K562 (cell line): ENCODE results near the gene UBXN2A. TPM values are rescaled to one million over a fixed set of nuclear protein-coding genes. Genes with fewer than 3 reads are reported as not detected.
A peak's percentile ranks its signal among the peaks of the same experiment; 100 is the strongest.

Source experiments
- DACH1 ChIP-seq: fragments of 450-650 bp; IDR thresholded peaks from 2 replicates; pipeline ENCODE4 v1.6.1; 2018; ENCODE audit not compliant: partially characterized antibody
- ERF ChIP-seq: fragments of 450-650 bp; formaldehyde crosslinking; IDR thresholded peaks from 2 replicates; pipeline ENCODE4 v1.4.0; 2020; ENCODE audit warnings: mild to moderate bottlenecking, mixed read lengths
- GATAD2A ChIP-seq: fragments of 450-650 bp; IDR thresholded peaks from 2 replicates; pipeline ENCODE4 v1.6.1; 2017
- GTF2A2 ChIP-seq: IDR thresholded peaks from 2 replicates; pipeline ENCODE4 v1.6.1; 2016; ENCODE audit warnings: mild to moderate bottlenecking, missing genetic modification characterization, missing compliant biosample characterization
- MGA ChIP-seq: fragments of 450-650 bp; IDR thresholded peaks from 2 replicates; pipeline ENCODE4 v1.6.1; 2016; ENCODE audit warnings: mild to moderate bottlenecking, moderate library complexity
- REST ChIP-seq, 2 experiments: fragments of 450-650 bp; formaldehyde crosslinking in 1 of 2; IDR thresholded peaks; 2 replicates each; pipeline versions ENCODE4 v1.4.0 to v1.6.1; 2014 to 2020; ENCODE audit warnings: mild to moderate bottlenecking in 2 of 2, borderline replicate concordance in 1 of 2, low read depth in 1 of 2
- RNF2 ChIP-seq: sonication (generic); IDR thresholded peaks from 2 replicates; pipeline ENCODE4 v1.6.1; 2016
- ZNF212 ChIP-seq: fragments of 450-650 bp; formaldehyde crosslinking; IDR thresholded peaks from 2 replicates; pipeline ENCODE4 v1.4.0; 2020; ENCODE audit warnings: mild to moderate bottlenecking
- polyA plus RNA-seq, 8 experiments: library from polyadenylated mRNA; depleted of rRNA in 4 of 8; stranded (reverse) in 5 of 8; unstranded in 3 of 8; fragments of >200 nt; fragmentation: Nextera tagmentation in 2 of 8; fragmentation: Illumina TruSeq in 1 of 8; extraction: Ambion mirVana in 2 of 8; extraction: Trizol in 1 of 8; gene quantifications; 2 replicates each; pipeline versions ENCODE4 v1.2.1 to v1.2.3, GENCODE V29; 2011 to 2014; ENCODE audit warnings: inconsistent platforms in 1 of 8, missing spikeins in 1 of 8
- total RNA-seq, 7 experiments: library from RNA; depleted of rRNA in 6 of 7; stranded (reverse); fragments of >200 nt in 6 of 7; fragmentation: Illumina TruSeq in 2 of 7; extraction: Trizol in 2 of 7; gene quantifications; 2 replicates each; pipeline versions ENCODE4 v1.2.1 to v1.2.3, GENCODE V29; 2011 to 2021; ENCODE audit warnings: low replicate concordance in 1 of 7

UBXN2A gene
- total and polyA plus RNA-seq, 9 of the 15 experiments (the other 6 are each of a cell fraction or from before 2014, with no cell fraction given), result 3.4 to 25.6 (median 16.0) TPM

GRCh38 chr2:24011250-24012104 is 71.2 kb downstream of the UBXN2A start (continued):
- TF ChIP-seq MGA (no peak; the same call in 1 of the 2 replicates), REST (IDR thresholded peaks at IDR 0.05; ENCODE audit: borderline replicate concordance) (no peak), REST (CRISPR knock-in tag; IDR thresholded peaks at IDR 0.05; ENCODE audit: low read depth) (no peak), ZNF212 (CRISPR knock-in tag) (no peak), DACH1 (peak; percentile 46), GATAD2A (peak; percentile 82), RNF2 (peak; percentile 97), GTF2A2 (no peak), ERF (CRISPR knock-in tag) (no peak)
